ENCODE results near the gene TSG101.

The TSG101 gene

GRCh38 chr11:18479063-18479462 is 47.7 kb downstream of the TSG101 start:
- H3K4me1 ChIP-seq (ENCODE audit: low read length): peaks cover 9% of the 10 kb centered on the region
- no peaks in the 10 kb centered on the region for H4K20me1 ChIP-seq (ENCODE audit: insufficient read depth, low read length)
- H3K36me3 ChIP-seq (replicated peaks; ENCODE audit: low read depth, low read length): peaks cover 71% of the 10 kb centered on the region
- H3K9me3 ChIP-seq (ENCODE audit: insufficient read depth, low read length): no peaks in the 10 kb centered on the region
- no peaks in the 10 kb centered on the region for H3K27me3 ChIP-seq (ENCODE audit: low read depth, low read length)
- TF ChIP-seq, protein P1, sequence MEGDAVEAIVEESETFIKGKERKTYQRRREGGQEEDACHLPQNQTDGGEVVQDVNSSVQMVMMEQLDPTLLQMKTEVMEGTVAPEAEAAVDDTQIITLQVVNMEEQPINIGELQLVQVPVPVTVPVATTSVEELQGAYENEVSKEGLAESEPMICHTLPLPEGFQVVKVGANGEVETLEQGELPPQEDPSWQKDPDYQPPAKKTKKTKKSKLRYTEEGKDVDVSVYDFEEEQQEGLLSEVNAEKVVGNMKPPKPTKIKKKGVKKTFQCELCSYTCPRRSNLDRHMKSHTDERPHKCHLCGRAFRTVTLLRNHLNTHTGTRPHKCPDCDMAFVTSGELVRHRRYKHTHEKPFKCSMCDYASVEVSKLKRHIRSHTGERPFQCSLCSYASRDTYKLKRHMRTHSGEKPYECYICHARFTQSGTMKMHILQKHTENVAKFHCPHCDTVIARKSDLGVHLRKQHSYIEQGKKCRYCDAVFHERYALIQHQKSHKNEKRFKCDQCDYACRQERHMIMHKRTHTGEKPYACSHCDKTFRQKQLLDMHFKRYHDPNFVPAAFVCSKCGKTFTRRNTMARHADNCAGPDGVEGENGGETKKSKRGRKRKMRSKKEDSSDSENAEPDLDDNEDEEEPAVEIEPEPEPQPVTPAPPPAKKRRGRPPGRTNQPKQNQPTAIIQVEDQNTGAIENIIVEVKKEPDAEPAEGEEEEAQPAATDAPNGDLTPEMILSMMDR (IDR thresholded peaks at IDR 0.05; ENCODE audit: low read depth, low read length): no peak
- TF ChIP-seq EZH2phosphoT487 (IDR thresholded peaks at IDR 0.05; ENCODE audit: low read depth): no peak
- H3K4me3 ChIP-seq (ENCODE audit: low read length): no peak overlapping the region
- H3K9ac ChIP-seq (ENCODE audit: low read length): no peak overlapping the region
- H3K4me2 ChIP-seq (ENCODE audit: low read length): no peak overlapping the region
- H3K27ac ChIP-seq (ENCODE audit: low read length): no peak overlapping the region
- no peak overlapping the region for H2AFZ ChIP-seq (ENCODE audit: low read depth, low read length)
- H3K79me2 ChIP-seq (ENCODE audit: low read length): no peaks in the 10 kb centered on the region

DNA sequence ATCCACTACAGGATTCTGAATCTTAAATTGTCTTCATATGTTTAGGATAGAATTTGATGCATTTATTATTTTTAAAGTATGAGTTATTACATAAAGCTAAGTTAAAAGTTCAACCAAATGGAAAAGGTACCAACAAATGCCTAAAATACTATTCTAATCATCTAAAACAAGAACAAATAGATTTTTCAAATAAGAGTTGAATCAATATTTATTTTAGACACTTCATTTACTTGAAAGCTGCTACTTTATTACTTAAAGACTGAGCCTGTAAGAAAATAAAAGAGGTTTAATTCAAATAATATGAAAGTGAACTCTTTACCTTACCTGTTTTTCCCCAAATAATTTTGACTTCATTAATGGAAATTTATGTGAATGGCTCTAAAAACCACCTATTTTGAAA is 54.2 kb downstream of the TSG101 start:
- Histone ChIP-seq H2AFZ (ENCODE audit: low read depth, low read length) (no peak overlapping the region), H3K27me3 (ENCODE audit: low read depth, low read length) (no peaks in the 10 kb centered on the region), H4K20me1 (ENCODE audit: insufficient read depth, low read length) (no peaks in the 10 kb centered on the region), H3K36me3 (replicated peaks; ENCODE audit: low read depth, low read length) (peaks cover 20% of the 10 kb centered on the region), H3K4me2 (ENCODE audit: low read length) (peak overlapping the region; percentile 33), H3K4me1 (ENCODE audit: low read length) (peaks cover 57% of the 10 kb centered on the region), H3K79me2 (ENCODE audit: low read length) (no peaks in the 10 kb centered on the region), H3K4me3 (ENCODE audit: low read length) (0 out of 2 replicates have a peak overlapping the region, but pooled peaks have one; percentile 2), H3K9me3 (ENCODE audit: insufficient read depth, low read length) (no peaks in the 10 kb centered on the region), H3K9ac (ENCODE audit: low read length) (no peak overlapping the region), H3K27ac (ENCODE audit: low read length) (peak overlapping the region; percentile 59)
- TF ChIP-seq EZH2phosphoT487 (IDR thresholded peaks at IDR 0.05; ENCODE audit: low read depth): no peak
- TF ChIP-seq, protein P1 (IDR thresholded peaks at IDR 0.05; ENCODE audit: low read depth, low read length): no peak

GRCh38 chr11:18471995-18472394 is 54.7 kb downstream of the TSG101 start:
- Histone ChIP-seq H2AFZ (ENCODE audit: low read depth, low read length) (no peak overlapping the region), H4K20me1 (ENCODE audit: insufficient read depth, low read length) (no peaks in the 10 kb centered on the region), H3K79me2 (ENCODE audit: low read length) (no peaks in the 10 kb centered on the region), H3K4me3 (ENCODE audit: low read length) (0 out of 2 replicates have a peak overlapping the region, but pooled peaks have one; percentile 2), H3K9ac (ENCODE audit: low read length) (no peak overlapping the region), H3K27ac (ENCODE audit: low read length) (peak overlapping the region; percentile 59), H3K4me1 (ENCODE audit: low read length) (peaks cover 62% of the 10 kb centered on the region), H3K27me3 (ENCODE audit: low read depth, low read length) (no peaks in the 10 kb centered on the region), H3K9me3 (ENCODE audit: insufficient read depth, low read length) (no peaks in the 10 kb centered on the region), H3K36me3 (replicated peaks; ENCODE audit: low read depth, low read length) (peaks cover 17% of the 10 kb centered on the region), H3K4me2 (ENCODE audit: low read length) (peak overlapping the region; percentile 33)
- TF ChIP-seq, protein P1 (IDR thresholded peaks at IDR 0.05; ENCODE audit: low read depth, low read length): no peak
- TF ChIP-seq EZH2phosphoT487 (IDR thresholded peaks at IDR 0.05; ENCODE audit: low read depth): no peak

GRCh38 chr11:18468961-18469360 is 57.8 kb downstream of the TSG101 start:
- Histone ChIP-seq H3K4me3 (ENCODE audit: low read length) (peak overlapping the region; percentile 47), H3K79me2 (ENCODE audit: low read length) (no peaks in the 10 kb centered on the region), H3K9me3 (ENCODE audit: insufficient read depth, low read length) (no peaks in the 10 kb centered on the region), H4K20me1 (ENCODE audit: insufficient read depth, low read length) (no peaks in the 10 kb centered on the region), H3K27me3 (ENCODE audit: low read depth, low read length) (no peaks in the 10 kb centered on the region), H3K27ac (ENCODE audit: low read length) (peak overlapping the region; percentile 63), H3K36me3 (replicated peaks; ENCODE audit: low read depth, low read length) (peaks cover 6% of the 10 kb centered on the region), H3K4me2 (ENCODE audit: low read length) (peak overlapping the region; percentile 69), H3K4me1 (ENCODE audit: low read length) (peaks cover 60% of the 10 kb centered on the region), H2AFZ (ENCODE audit: low read depth, low read length) (no peak overlapping the region), H3K9ac (ENCODE audit: low read length) (peak overlapping the region; percentile 27; the same call in 1 of the 2 replicates)
- TF ChIP-seq EZH2phosphoT487 (IDR thresholded peaks at IDR 0.05; ENCODE audit: low read depth): no peak
- TF ChIP-seq, protein P1 (IDR thresholded peaks at IDR 0.05; ENCODE audit: low read depth, low read length): no peak

All from OCI-LY3 (cell line).